Activated CD4-positive, alpha-beta T cell treated with anti-CD3 and anti-CD28 coated beads for 24 hours (primary cell): ENCODE measurements around the gene PPM1L.
"Not testable (repeated sequence)": the region's sequence is repeated elsewhere in the genome, so short reads cannot be mapped to it uniquely, and the experiment has no call there.

Source experiments
- DNase-seq, 2 donors: peaks; one replicate each; pipeline ENCODE4 v3.0.0-alpha.2; 2020; ENCODE audit warnings: low read depth in 2 of 2

PPM1L gene

DNA sequence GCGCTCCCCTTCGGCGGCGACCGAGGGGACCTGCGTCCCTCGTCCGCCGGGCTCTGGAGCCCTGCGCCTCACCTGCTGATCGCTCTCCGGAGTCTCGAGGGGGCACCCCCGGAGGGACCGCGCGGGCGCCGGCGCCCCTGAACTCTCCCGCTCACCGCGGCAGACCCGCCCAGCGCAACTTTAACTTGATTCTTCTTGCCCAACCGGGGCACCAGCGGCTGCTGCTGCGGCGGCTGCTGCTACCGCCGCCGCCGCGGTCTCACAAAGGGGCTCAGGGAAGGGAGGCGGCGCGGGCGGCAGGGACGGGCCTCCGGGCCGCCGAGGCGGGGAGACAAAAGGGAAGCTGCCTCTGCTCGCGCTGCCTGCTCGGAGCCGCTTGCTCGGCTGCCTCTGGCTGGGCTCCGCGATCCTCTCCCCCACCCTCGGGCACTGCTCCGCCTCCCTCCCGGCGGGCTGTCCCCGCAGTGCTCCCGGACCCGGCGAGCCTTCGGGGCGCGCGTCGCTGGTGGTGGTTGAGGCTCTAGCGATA is at the start of gene PPM1L:
Gene PPM1L (plus strand): TSS at position 456 of the 529 bp plus-strand sequence.
- peak; percentile 25 to 33 for DNase-seq

DNA sequence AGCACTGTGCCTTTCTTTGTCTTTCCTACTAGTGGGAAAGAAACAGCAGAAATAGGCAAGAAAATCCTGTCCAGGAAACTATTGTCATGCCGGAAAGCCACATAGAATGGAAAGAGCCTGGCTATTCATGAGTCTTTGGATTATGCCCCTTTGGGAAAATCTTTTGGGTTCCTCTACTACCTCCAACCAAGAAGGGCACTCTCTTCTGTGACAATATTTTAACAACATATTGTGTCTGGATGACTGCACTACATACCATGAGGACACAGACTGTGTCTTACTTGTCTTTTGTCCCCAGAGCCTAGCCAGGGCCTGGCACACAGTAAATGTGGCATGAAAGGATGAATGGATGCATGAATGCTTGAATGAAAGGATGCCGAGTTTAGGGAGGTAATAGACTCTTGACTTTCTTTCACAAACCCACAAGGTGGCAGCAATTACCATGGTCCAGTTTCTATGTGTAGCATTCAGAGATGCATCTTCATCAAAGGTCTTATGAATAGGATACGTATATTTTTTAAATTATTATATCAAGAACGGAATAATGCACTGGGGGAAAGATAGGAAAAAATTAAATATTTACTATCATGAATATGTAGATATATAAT is 48.7 kb upstream of the PPM1L start:
- DNase-seq = no peak

DNA sequence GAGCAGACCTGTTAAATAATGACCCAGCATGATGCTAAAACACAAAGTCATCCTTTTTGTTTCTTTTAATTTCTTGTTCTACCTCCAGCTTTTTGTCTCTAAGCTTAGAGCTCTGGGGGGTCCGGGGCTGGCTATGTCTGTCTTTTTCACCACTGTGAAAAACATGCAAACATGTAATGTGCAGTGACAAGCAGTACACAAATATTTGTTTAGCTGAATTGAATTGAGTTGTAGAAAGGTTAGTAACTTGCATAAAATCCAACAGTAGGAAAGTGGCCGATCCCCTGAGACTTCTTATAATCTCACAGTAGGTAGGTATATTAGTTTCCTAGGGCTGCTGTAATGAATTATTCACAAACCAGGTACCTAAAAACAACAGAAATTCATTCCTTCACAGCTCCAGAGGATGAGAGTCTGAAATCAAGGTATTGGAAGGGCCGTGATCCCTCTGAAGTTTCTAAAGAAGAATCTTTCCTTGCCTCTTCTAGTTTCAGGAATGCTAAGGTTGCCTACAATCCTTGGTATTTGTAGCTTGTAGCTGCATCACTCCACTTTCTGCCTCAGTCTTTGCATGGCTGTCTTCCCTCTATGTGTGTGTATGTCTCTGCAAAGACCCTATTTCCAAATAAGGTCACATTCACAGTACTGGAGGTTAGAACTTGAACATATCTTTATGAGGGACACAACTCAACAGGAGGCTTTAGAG is 46.4 kb upstream of the PPM1L start:
- no peak for DNase-seq

DNA sequence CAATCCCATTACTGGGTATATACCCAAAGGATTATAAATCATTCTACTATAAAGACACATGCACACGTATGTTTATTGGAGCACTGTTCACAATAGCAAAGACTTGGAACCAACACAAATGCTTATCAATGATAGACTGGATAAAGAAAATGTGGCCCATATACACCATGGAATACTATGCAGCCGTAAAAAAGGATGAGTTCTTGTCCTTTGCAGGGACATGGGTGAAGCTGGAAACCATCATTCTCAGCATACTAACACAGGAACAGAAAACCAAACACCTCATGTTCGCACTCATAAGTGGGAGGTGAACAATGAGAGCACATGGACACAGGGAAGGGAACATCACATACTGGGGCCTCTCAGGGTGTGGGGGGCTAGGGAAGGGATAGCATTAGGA is 42.9 kb upstream of the PPM1L start:
- DNase-seq = not testable (repeated sequence)

DNA sequence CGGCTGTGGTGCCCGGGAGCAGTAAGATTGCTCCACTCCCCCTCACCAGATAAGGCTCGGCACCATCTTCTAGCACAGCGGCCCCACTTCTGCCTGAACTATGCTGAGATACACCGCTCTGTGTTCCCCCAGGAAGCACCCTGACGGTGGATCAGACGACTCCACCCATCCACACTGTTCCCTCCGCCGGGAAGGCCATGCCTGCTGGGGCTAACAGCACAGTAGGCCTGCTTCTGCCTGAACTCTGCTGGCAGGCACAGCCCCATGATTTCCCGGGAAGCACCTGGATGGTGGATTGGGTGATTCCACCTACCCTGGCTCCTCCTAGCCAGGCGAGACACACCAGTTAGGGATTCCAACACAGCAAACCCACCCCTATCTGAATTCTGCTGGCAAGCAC is 36.3 kb upstream of the PPM1L start:
- DNase-seq = no peak

DNA sequence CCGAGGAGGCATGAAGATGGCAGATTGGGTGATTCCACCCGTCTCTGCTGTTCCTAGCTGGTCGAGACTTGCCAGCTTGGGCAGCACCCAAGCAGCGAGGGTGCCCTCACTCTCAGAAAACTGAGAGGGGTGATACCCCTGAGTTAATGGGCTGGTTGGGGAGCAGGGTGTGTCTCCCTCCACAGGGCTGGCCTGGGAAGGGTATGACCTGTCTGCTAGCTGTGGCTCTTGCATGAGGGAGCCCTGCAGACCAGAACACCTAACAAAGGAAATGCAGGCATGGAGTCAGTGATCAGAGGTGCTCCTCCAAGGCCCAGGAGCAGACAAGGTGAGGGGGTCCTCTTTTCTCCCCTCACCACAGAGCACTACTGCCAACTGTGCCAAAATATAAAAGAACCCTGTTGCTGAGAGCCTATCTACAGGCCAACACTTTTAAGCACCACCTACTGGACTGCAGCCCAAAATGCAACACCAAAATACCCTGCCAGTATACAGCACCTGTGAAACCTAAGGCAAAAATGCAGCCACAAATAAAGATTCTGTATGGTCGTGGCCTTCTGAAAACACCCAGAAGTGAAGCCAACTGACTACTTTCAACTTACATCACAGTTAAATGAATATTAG is 35.8 kb upstream of the PPM1L start:
- DNase-seq = no peak

DNA sequence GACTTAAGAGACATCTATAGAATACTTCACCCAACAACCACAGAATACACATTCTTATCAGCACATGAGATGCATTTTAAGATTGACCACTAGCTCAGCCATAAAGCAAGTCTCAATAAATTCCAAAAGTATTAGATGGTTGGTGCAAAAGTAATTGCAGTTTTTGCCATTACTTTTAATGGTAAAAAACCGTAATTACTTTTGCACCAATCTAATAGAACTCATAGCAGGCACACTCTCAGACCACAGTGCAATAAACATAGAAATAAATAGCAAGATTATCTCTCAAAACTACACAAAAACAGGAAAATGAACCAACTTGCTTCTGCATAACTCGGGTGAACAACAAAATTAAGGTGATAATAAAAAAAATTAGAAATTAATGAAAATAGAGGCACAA is 33.7 kb upstream of the PPM1L start:
- no peak for DNase-seq

DNA sequence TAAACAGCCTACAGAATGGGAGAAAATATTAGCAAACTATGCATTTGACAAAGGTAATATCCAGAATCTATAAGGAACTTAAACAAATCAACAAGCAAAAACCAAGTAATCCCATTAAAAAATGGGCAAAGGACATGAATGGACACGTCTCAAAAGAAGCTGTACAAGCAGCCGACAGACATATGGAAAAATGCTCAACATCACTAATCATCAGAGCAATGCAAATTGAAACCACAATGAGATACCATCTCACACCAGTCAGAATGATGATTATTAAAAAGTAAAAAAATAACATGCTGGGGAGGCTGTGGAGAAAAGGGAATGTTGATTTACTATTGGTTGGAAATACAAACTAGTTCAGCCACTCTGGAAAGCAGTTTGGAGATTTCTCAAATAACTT is 30.7 kb upstream of the PPM1L start:
- no peak for DNase-seq

DNA sequence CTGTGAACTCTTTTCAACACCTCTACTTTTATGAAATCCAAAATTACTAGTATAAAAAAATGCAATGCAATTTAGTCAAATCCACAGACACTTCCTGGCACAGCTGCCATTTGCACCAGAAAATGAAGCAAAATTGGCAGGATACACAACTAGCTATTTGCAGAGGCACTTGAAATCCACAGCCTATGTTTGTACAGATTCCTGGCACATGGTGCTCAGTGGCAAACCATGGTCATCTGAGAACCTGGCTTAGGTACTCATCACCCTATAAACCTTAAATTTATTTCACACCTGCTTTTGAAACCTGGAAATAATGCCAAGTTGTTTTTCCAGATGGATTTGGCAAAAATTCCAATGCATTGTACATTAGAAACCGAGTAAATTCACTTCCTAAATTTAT is 20.2 kb upstream of the PPM1L start:
- no peak for DNase-seq

DNA sequence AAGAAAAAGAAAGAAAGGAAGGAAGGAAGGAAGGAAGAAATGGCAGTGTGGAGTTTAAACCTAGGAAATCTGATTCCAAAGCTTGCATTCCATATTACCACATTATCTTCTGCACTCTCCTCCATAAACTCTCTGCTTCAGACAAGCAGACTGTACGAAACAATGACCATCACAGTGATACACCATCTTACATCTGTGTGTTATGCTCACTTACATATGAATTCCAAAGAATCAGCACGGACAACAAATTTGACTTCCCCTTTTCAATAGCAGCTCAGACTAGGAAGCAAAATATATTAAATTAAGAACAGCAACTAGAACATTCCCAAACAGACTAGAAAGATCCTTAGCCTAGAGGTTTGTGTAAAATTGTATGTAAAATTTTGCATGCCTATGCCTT is 18.0 kb upstream of the PPM1L start:
- no peak for DNase-seq

DNA sequence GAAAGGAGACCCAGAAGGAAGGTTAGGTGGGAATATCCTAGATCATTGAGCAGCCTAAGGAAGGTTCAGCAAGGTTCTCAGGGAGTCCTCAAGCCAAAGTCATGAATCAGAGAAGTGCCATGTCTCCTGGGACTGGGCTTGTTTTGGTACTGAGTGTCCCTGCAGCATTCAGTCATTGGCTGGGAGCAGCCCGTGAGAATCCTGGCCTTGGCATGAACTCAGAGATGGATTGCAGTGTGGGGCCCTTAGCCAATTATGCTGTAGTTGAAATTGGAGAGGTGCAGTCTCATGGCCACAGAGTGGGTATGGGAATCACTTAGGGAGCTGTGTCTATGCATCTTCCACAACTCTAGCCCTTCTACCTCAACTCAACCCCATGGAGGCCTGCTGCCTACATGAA is 17.0 kb upstream of the PPM1L start:
- no peak for DNase-seq

DNA sequence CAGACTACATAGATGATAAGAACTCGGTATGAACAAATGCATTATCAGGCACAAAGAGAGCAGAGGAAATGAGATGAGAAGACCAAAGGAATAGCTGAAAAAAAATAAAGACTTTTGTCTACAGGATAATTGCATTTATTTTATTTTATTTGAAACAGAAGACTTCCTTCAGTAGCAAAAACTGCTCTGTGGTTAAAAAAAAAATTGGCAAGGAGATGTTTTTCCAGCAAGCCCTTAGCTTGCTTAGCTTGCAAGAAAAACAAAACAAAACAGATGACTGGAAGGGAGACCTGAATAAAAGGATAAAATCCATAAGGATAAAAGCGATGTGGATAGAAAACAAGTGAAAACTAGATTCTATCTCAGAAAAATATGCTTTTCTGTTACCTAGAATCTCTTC is 9.1 kb upstream of the PPM1L start:
- DNase-seq = no peak

DNA sequence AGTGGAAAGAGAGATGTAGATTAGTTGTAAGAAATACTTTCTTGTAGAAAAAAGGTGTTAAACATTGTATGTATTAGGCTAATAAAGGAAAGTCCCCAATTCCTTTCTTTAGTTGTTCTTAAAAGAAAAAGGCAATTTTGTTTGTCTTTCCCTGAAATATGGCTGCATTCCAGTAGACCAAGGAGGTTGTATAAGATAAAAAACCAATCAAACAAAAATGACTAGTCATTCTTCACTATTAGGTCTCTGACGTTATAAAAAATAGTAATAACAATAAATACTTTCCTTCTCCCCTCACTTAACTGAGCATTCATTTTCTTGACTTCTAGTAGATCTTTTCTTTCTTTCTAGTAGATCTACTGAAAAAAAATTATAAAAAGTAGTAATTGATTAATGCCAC is 8.6 kb upstream of the PPM1L start:
- DNase-seq = no peak

DNA sequence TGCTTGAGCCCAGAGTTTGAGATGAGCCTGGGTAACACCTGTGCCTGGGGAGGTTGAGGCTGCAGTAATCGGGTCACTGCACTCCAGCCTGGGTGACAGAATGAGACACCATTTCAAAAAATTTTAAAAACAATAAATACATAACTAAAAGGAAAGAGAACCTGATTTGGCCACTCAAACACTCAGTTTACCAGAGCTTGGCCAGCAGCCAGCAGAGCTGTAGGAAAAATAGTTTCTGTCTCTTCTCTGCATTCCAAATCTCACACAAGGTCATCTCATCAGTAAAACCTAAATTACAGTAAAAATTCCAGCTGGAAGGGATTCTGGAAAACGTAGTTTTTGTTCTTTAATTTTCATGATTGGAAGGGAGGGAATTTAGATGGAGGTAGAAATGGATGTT is 7.8 kb upstream of the PPM1L start:
- no peak for DNase-seq

DNA sequence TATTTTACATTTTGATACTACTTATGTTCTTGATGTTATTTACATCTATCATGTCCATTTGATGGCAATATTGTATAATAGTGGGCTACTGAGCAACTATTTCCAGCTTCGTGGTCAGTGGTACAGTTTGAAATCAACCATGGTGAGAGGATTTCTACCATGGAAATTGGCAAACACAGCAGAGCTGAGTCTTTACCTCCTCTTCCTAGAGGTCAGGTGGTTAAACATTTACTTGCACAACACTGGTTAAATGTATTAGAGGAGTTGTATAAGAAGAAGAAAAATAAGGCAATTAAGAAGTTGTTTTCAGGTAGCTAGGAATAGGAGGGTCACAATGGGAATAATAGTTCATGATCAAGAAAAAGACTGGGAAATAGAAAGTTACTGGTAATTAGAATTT is 7.2 kb upstream of the PPM1L start:
- no peak for DNase-seq

DNA sequence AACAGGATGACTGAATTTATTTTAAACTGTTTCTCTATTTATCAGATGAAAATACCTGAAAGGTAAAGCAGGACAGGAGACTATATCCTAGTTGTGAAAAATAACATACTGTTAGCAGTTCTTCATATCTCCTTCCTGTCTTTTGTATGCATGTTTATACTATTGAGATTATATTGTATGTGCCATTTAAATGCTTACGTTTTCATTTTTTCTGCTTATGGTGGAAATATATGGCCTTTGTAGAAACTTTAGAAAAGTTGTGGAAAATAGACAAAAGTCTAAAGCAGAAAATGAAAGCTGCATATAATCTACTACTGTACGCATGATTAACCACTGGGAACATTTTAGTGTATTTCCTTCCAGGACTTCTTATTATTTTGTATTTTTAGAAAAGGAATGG is 2.1 kb upstream of the PPM1L start:
- no peak for DNase-seq

DNA sequence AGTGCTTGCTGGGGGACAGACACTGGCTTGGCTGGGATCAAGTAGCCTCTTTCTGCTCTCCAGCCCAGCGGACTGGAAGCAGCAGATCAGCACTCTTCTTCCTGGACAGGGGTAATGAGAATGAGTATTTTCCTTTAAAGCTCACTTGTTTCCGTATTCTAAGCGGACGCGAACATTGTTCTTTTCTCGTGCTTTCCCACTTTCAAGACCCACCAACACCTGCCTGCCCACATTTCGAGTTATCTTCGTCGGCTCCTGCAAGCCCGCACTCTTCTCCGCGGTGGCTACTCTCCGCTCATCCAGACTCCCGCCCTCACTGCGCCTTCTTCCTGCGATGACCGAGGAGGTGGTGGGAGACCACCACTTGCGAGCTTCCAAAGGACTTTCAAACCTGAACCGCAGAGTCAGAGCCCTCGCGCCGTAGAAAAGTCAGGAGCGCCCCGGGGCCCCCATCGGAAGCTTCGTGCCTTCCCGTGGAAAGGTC is 1.6 kb upstream of the PPM1L start:
- no peak for DNase-seq

DNA sequence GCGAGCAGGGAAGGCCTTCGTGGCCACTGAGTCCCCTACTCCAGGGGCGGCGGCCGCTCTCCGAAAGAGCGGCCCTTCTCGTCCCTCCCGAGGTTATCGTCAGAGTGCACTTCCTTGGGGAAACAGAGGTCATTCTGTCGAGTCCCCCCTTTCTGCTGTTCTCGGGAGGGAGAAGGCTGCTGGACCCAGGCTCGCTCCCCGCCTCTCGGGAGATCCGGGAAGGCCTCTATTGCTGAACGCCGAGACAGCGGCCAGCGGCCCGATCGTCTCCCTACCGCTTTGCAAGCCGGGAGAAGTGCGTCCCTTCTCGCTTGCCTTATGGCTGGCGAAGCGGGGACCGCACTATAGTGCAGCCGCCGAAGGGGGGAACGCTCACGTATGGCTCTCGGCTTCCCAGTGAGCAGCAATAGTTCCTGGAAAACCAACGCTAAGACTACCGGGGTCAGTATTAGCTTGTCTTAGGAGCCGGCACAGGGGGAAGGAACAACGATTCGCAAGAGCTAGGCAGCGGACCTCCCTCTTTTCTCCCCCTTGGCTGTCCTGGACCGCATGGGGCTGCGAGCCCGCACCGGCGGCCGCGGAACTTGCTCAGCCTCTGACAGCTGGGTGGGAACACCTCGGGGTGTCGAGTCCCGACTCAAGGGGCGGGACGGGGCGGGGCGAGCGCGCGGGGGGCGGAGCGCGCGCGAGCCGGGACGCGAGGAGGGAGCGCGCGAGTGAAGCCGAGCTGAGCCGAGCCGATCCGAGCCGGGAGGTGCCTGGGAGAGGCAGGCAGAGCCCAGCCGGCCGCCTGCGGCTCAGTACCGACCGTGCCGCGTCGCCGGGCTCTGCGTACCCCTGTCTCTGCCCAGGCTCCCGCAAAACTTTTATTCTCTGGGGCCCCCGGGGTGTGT is 930 bp upstream of the PPM1L start:
- peak; percentile 82 to 84 for DNase-seq

DNA sequence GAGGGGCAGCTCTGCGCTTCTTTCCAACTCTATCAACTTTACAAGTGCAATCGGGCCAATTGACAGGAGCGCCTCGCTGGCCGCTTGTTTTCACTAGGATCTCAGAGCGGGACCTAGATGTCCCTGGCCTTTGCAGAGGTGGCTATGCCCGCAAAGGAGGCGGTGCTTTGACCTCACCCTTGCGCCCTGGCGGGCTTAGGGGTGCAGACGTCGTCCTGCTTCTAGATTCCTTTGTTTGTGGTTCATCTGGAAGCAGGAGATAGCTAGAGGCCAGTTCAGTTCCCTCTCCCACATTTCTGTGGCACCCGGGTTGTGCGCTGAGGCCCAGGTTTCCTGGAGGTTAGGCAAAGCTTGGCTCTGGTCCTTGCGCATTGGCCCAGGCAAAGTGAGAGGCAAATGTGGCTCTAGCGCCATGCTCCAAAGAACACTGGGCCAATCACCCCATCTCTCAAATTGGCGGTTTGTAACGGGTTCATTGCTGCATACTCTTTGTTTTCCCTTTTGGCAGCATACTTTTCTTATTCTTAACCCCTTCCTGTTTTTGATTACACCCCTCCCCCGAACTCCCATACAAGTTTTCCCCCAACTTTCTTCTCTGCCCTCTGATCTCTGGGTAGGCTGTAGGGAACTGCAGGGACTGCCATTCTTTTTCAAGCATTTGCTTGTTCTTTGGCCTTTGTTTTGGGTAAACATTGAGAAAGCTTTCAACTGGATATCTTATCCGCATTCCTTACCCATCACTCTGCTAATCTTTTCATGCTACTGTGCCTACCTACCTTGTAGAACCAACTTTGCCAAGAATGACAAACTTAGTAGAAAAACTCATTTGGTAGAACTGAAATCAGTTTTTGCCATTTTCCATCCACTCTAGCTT is 1.4 kb downstream of the PPM1L start:
- peak in 1 of 2 donors; percentile 0 for DNase-seq

DNA sequence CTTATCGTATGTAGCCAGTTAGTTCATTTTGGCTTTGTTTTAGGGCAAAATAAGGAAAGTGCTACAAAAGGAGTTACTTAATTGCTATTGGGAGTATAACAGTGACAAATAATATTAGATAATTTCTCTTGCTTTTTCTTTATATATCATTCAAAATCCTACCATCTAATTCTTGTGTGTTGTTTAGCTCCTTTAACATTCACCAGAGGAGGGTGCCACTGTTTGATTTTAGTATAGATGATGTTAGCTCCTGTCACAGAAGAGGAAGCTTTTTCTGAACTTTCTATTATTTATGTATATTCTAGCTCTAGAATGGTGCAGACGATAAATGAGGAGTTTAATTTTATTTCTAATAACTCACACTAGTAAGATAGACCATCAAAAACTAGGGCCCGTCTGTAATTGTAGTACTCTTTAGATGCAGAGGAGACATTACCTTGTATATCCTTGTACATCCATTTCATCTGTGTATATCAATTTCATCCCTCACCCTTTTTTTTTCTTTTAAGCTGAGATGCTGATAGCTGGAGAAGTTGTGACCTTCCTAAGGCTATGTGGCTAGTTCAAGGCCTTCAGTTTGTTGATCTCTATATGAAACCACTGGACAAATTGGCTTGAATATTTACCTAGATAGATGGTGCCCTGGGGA is 3.0 kb downstream of the PPM1L start:
- no peak for DNase-seq
